CD14-positive monocyte (primary cell): Measurements from ENCODE around the gene DCPS. TPM values are rescaled to one million over a fixed set of nuclear protein-coding genes. Genes with fewer than 3 reads are reported as not detected.

ENCODE experiments used
- DNase-seq, 3 donors: peaks; one replicate each; pipeline ENCODE4 v3.0.0-alpha.2; 2011 to 2022
- H2AFZ ChIP-seq: 2 replicates; pipeline ENCODE4 v1.6.0; 2012; ENCODE audit warnings: mild to moderate bottlenecking, low read depth, low read length, inconsistent platforms; ENCODE audit not compliant: insufficient read depth, poor library complexity, severe bottlenecking
- H3K27ac ChIP-seq, 2 donors: 1 replicate in 1 of 2; 2 replicates in 1 of 2; pipeline ENCODE4 v1.5.1; 2012 to 2013; ENCODE audit warnings: low read length in 2 of 2, control low read depth in 1 of 2, inconsistent platforms in 1 of 2, low read depth in 1 of 2, mild to moderate bottlenecking in 1 of 2
- H3K27me3 ChIP-seq, 2 donors: one replicate each; pipeline versions ENCODE4 v1.6.0 to v1.6.1; 2011 to 2013; ENCODE audit warnings: low read length in 2 of 2; ENCODE audit not compliant: control insufficient read depth in 2 of 2, insufficient read depth in 2 of 2
- H3K36me3 ChIP-seq, 2 donors: replicated peaks in 1 of 2; 1 replicate in 1 of 2; 2 replicates in 1 of 2; pipeline versions ENCODE4 v1.5.1 to v1.6.1; 2012 to 2013; ENCODE audit warnings: low read length in 2 of 2, control low read depth in 1 of 2, inconsistent platforms in 1 of 2, mild to moderate bottlenecking in 1 of 2; ENCODE audit not compliant: insufficient read depth in 2 of 2, control insufficient read depth in 1 of 2
- H3K4me1 ChIP-seq, 2 donors: 1 replicate in 1 of 2; 2 replicates in 1 of 2; pipeline versions ENCODE4 v1.5.1 to v1.6.1; 2012 to 2013; ENCODE audit warnings: low read length in 2 of 2, control low read depth in 1 of 2, inconsistent platforms in 1 of 2, mild to moderate bottlenecking in 1 of 2, moderate library complexity in 1 of 2; ENCODE audit not compliant: insufficient read depth in 2 of 2, control insufficient read depth in 1 of 2
- H3K4me2 ChIP-seq: replicated peaks from 2 replicates; pipeline ENCODE3; 2012; ENCODE audit warnings: low read length, moderate library complexity, mild to moderate bottlenecking; ENCODE audit not compliant: poor library complexity, severe bottlenecking; ENCODE audit errors: extremely low read depth
- H3K4me3 ChIP-seq, 3 experiments: fragments of 200-600 bp in 1 of 3; sonication (generic) in 1 of 3; replicated peaks in 1 of 3; 1 replicate in 2 of 3; 2 replicates in 1 of 3; pipeline ENCODE4 v1.5.1; 2011 to 2013; ENCODE audit warnings: low read length in 3 of 3, mild to moderate bottlenecking in 3 of 3, control low read depth in 2 of 3, low read depth in 2 of 3, inconsistent platforms in 1 of 3, moderate library complexity in 1 of 3
- H3K79me2 ChIP-seq: 2 replicates; pipeline ENCODE4 v1.6.0; 2012; ENCODE audit warnings: mild to moderate bottlenecking, control low read depth, inconsistent platforms, low read length, moderate library complexity; ENCODE audit not compliant: insufficient read depth
- H3K9ac ChIP-seq: 2 replicates; pipeline ENCODE4 v1.6.0; 2017; ENCODE audit warnings: low read length, mild to moderate bottlenecking; ENCODE audit not compliant: insufficient read depth, poor library complexity, severe bottlenecking
- H3K9me3 ChIP-seq, 2 donors: replicated peaks in 1 of 2; 1 replicate in 1 of 2; 2 replicates in 1 of 2; pipeline versions ENCODE4 v1.5.1 to v1.6.1; 2012 to 2013; ENCODE audit warnings: low read length in 2 of 2, control low read depth in 1 of 2; ENCODE audit not compliant: control insufficient read depth in 1 of 2, insufficient read depth in 1 of 2
- H4K20me1 ChIP-seq: 2 replicates; pipeline ENCODE4 v1.6.0; 2012; ENCODE audit warnings: mild to moderate bottlenecking, low read length, control low read depth, moderate library complexity; ENCODE audit not compliant: insufficient read depth
- H3K27ac Mint-ChIP-seq, 7 donors: one replicate each; pipeline ENCODE4 v1.8.0; 2020; ENCODE audit warnings: mild to moderate bottlenecking in 7 of 7, mixed read lengths in 7 of 7, moderate library complexity in 6 of 7, inconsistent platforms in 2 of 7
- H3K27me3 Mint-ChIP-seq, 3 donors: one replicate each; pipeline ENCODE4 v1.8.0; 2021 to 2022; ENCODE audit warnings: low read depth in 3 of 3, mild to moderate bottlenecking in 3 of 3, mixed read lengths in 3 of 3, moderate library complexity in 3 of 3, inconsistent platforms in 1 of 3
- H3K36me3 Mint-ChIP-seq, 2 donors: one replicate each; pipeline ENCODE4 v1.8.0; 2020; ENCODE audit warnings: mixed read lengths in 2 of 2, inconsistent platforms in 1 of 2, mild to moderate bottlenecking in 1 of 2
- H3K4me1 Mint-ChIP-seq: one replicate; pipeline ENCODE4 v1.8.0; 2020; ENCODE audit warnings: mild to moderate bottlenecking, mixed read lengths
- H3K4me3 Mint-ChIP-seq, 2 donors: one replicate each; pipeline ENCODE4 v1.8.0; 2020; ENCODE audit warnings: mild to moderate bottlenecking in 2 of 2, mixed read lengths in 2 of 2, moderate library complexity in 1 of 2
- H3K9me3 Mint-ChIP-seq, 7 donors: one replicate each; pipeline ENCODE4 v1.8.0; 2020 to 2022; ENCODE audit warnings: mixed read lengths in 7 of 7, mild to moderate bottlenecking in 6 of 7, moderate library complexity in 6 of 7, inconsistent platforms in 2 of 7
- CTCF ChIP-seq: fragments of 200-600 bp; IDR thresholded peaks from one replicate; pipeline ENCODE4 v1.8.0; 2022; ENCODE audit warnings: antibody characterized with exemption, mild to moderate bottlenecking
- WGBS: methylation state at CpG from one replicate; pipeline ENCODE4 v1.1.5; 2013; ENCODE audit warnings: missing lambda C conversion rate; ENCODE audit not compliant: insufficient coverage; 5-methylcytosine and 5-hydroxymethylcytosine counted together
- intact Hi-C, 2 donors: fragments of 100-400 bp; cut with micrococcal nuclease; formaldehyde crosslinking; loops; one replicate each; pipeline versions ENCODE4 v1.15.0 to v1.15.1; 2023
- polyA plus RNA-seq, 3 donors: library from polyadenylated mRNA; depleted of rRNA in 1 of 3; unstranded in 2 of 3; stranded (reverse) in 1 of 3; fragments of 300-500 nt in 2 of 3; fragments of >200 nt in 1 of 3; fragmentation: Illumina TruSeq in 2 of 3; gene quantifications; 1 replicate in 2 of 3; 2 replicates in 1 of 3; pipeline ENCODE4 v1.2.3, GENCODE V29; 2012 to 2021

DCPS gene
- polyA plus RNA-seq, 3 donors: 26.3 to 30.7 (median 30.4) TPM

GRCh38 chr11:126347751-126348668 is 44.1 kb downstream of the DCPS start:
- no peak for DNase-seq
- peak overlapping the region in 6 of 7 donors; percentile 2 to 83 (median 60) for H3K27ac Mint-ChIP-seq
- Histone ChIP-seq H3K27me3 (no peaks in the 10 kb centered on the region), H3K9ac (no peak overlapping the region), H3K4me3 (no peak overlapping the region), H3K36me3 (peaks cover 36 to 39% of the 10 kb centered on the region in 2 donors), H3K27ac (no peak overlapping the region), H3K4me2 (no peak overlapping the region), H2AFZ (no peak overlapping the region), H3K9me3 (no peaks in the 10 kb centered on the region), H4K20me1 (peaks cover 6% of the 10 kb centered on the region), H3K4me1 (peaks cover 37 to 45% of the 10 kb centered on the region in 2 donors), H3K79me2 (peaks cover 68% of the 10 kb centered on the region)
- peaks cover 0 to 8% (median 2%) of the 10 kb centered on the region in 3 donors for H3K27me3 Mint-ChIP-seq
- H3K9me3 Mint-ChIP-seq: no peaks in the 10 kb centered on the region
- 75% methylated on average over 8 of the region's 17 CpGs for WGBS
- intact Hi-C loops: no loop called here
- H3K36me3 Mint-ChIP-seq: peaks cover 48 to 61% of the 10 kb centered on the region in 2 donors
- peaks cover 46% of the 10 kb centered on the region for H3K4me1 Mint-ChIP-seq
- no peak for TF ChIP-seq CTCF
- H3K4me3 Mint-ChIP-seq: no peak overlapping the region

- Histone ChIP-seq H3K9me3 (no peaks in the 10 kb centered on the region), H3K27ac (peak overlapping the region in 1 of 2 donors; percentile 33), H3K4me3 (no peak overlapping the region), H4K20me1 (peaks cover 6% of the 10 kb centered on the region), H3K36me3 (peaks cover 26 to 29% of the 10 kb centered on the region in 2 donors), H3K79me2 (peaks cover 74% of the 10 kb centered on the region), H2AFZ (no peak overlapping the region), H3K9ac (no peak overlapping the region), H3K27me3 (no peaks in the 10 kb centered on the region), H3K4me1 (peaks cover 42 to 55% of the 10 kb centered on the region in 2 donors), H3K4me2 (no peak overlapping the region)
- H3K36me3 Mint-ChIP-seq: peaks cover 38 to 51% of the 10 kb centered on the region in 2 donors
- H3K9me3 Mint-ChIP-seq: no peaks in the 10 kb centered on the region
- no peak for TF ChIP-seq CTCF
- peak overlapping the region in 4 of 7 donors; percentile 1 to 52 (median 21) for H3K27ac Mint-ChIP-seq
- 85% methylated on average over 8 of the region's 8 CpGs for WGBS
- peaks cover 56% of the 10 kb centered on the region for H3K4me1 Mint-ChIP-seq
- no peak overlapping the region for H3K4me3 Mint-ChIP-seq
- no peak for DNase-seq
- H3K27me3 Mint-ChIP-seq: peaks cover 0 to 8% (median 0%) of the 10 kb centered on the region in 3 donors
- intact Hi-C loops: no loop called here
These were observed 45.1 kb downstream of the DCPS start for GRCh38 chr11:126348806-126349582.
